ENCODE data around the gene SSTR1.

Gene SSTR1

DNA sequence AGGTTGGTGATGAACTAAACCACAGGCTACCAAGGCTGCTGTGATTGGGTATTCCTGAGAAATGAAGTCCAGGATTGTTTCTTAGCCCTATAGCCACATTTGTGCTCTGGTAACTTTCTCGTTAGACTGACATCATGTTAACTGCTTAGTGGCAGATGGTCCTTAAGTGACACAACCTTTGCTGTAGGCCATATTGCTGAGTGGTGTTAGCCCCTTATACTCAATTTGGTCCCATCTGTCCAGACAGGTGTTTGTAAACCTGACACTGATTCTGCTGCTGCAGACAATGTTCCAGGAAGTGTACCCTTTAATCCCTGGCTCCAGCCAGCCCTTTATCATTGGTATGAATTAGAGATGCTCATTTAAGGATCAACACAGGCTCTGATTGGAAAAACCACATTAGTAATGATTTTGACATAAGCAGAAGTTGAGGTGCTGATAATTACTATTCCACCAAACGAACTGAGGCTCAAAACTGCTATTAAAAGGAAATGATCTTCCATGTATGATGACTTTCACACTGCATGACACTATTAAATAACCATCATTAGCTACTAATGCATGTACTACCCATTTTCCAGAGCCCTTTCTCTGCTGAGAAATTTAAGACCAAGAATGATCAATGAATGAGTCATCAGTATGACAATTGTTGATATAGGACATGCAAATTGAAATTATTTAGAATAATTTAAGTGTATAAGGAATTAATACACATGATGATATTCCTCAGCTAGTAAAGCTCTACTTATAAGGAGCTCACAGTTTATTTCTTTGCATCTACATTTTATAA is 3.6 kb upstream of the SSTR1 start:
- no peak for DNase-seq

GRCh38 chr14:38204719-38205115 is 3.0 kb upstream of the SSTR1 start:
- DNase-seq: no peak

GRCh38 chr14:38205119-38205813 is 2.4 kb upstream of the SSTR1 start:
- DNase-seq: no peak

DNA sequence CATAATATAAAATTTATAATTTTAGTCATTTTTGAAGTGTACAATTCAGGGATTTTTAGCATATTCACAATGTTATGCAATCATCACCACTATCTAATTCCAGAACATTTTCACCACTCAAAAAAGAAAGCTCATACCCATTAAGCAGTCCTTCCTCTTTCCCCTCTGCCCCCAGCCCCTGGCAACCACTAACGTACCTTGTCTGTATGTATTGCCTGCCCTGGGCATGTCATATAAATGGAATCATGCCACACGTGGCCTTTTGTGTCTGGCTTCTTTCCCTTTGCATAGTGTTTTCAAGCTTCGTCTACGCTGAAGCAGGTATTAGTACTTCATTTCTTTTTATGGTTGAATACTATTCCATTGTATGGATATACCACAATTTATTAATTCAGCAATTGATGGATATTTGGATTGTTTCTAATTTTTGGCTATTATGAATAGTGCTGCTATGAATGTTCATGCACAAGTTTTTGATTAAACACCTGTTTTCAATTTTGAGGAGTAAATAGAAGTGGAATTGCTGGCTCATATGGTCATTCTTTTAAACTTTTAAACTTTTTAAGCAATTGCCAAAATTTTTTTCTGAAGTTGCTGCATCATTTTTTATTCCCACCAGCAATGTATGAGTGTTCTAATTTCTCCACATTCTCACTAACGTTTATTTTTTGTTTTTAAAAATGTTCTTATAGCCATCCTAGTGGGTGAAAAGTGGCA is 1.6 kb upstream of the SSTR1 start:
- DNase-seq: no peak

DNA sequence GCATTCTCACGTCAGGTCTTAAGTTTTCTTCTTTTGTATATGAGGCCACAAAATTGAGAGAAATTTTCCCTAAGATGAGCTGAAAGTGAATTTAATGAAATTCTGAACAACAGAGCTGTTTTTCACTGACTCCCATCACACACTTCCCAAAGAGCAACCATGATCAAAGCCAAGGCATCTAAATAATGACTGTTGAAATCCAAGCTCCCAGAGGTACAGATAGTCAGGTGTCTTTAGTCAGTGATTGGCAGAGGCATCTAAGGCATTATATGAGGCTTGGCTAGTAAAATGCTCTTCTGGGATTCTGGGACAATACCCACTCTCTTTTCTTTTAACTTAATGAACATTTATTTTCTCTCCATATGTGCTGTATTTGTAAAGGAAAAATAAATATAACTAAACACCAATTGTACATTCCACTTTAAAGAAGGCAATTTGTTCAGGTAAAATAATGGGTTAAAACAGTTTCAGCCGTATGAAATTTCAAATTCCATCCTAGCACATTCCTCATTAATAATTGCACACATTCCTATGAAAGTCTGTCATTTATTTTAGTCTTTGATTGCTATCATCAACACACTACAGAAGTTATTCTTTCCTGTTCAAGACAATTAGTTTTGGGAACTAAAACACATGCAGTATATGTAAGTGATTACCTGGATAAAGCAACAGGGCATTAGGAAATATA is 871 bp upstream of the SSTR1 start:
- no peak for DNase-seq

- DNase-seq: no peak
Measured at GRCh38 chr14:38207377-38207735, 348 bp upstream of the SSTR1 start.

DNA sequence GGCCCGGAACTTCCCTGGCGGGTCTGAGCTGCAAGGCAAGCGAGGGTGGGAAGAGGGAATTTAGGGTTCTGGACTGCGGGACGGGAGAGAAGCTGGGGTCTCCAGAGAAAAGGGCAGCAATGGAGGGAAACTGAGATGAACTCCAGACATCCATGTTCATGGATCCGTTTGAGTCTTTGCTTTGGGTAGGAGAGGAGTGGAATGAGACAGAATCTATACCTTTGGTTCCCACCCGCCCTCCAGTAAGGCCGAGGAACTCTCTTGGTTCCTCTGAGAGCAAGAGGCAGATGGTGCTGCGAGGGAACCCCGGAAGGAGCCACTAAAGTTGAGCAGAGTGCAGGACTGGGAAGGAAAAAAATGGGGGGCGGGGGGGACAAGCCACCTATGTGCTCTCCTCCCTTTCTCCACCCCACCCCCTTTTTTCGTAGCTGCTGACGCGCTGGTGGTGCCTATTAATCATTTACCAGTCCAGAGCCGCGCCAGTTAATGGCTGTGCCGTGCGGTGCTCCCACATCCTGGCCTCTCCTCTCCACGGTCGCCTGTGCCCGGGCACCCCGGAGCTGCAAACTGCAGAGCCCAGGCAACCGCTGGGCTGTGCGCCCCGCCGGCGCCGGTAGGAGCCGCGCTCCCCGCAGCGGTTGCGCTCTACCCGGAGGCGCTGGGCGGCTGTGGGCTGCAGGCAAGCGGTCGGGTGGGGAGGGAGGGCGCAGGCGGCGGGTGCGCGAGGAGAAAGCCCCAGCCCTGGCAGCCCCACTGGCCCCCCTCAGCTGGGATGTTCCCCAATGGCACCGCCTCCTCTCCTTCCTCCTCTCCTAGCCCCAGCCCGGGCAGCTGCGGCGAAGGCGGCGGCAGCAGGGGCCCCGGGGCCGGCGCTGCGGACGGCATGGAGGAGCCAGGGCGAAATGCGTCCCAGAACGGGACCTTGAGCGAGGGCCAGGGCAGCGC is 1.2 kb downstream of the SSTR1 start:
- DNase-seq: peak; percentile 22

GRCh38 chr14:38209572-38210557 is 2.2 kb downstream of the SSTR1 start:
- DNase-seq: no peak

- DNase-seq: no peak
Measured at GRCh38 chr14:38210587-38211216, 3.0 kb downstream of the SSTR1 start.

DNA sequence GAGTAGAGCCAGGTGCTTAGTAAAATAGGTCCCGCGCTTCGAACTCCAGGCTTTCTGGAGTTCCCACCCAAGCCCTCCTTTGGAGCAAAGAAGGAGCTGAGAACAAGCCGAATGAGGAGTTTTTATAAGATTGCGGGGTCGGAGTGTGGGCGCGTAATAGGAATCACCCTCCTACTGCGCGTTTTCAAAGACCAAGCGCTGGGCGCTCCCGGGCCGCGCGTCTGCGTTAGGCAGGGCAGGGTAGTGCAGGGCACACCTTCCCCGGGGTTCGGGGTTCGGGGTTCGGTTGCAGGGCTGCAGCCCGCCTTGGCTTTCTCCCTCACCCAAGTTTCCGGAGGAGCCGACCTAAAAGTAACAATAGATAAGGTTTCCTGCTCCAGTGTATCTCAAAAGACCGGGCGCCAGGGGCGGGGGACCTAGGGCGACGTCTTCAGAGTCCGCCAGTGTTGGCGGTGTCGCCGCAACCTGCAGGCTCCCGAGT is 3.6 kb downstream of the SSTR1 start:
- DNase-seq: no peak

- DNase-seq: no peak
Measured at GRCh38 chr14:38212111-38212510, 4.4 kb downstream of the SSTR1 start.

- no peak for DNase-seq
Measured at GRCh38 chr14:38213001-38213400, 5.3 kb downstream of the SSTR1 start.

- DNase-seq: no peak
Measured at GRCh38 chr14:38217553-38217952, 9.8 kb downstream of the SSTR1 start.

- no peak for DNase-seq
Measured at GRCh38 chr14:38221077-38221476, 13.4 kb downstream of the SSTR1 start.

DNA sequence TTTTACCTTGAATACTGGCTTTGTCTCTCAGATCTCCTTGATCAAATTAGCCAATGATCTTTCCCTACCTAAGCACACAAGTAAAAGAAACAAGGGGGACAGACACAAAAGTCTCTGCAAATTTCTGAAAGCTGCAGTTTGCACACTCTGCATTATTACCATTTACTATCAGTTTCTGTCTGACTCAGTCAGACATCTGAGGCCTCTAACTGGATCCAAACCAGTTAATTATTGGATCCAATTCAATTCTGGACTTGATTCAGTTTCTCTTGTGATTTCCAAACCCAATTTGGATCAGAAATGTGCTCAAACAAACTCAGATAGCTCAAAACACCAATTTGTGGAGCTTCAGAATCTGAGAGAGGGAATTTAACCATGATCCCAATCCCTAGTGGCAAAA is 16.6 kb downstream of the SSTR1 start:
- DNase-seq: no peak

GRCh38 chr14:38225946-38226345 is 18.2 kb downstream of the SSTR1 start:
- no peak for DNase-seq

GRCh38 chr14:38226366-38226765 is 18.7 kb downstream of the SSTR1 start:
- DNase-seq: no peak

GRCh38 chr14:38233218-38233617 is 25.5 kb downstream of the SSTR1 start:
- no peak for DNase-seq

GRCh38 chr14:38238332-38238731 is 30.6 kb downstream of the SSTR1 start:
- no peak for DNase-seq

DNA sequence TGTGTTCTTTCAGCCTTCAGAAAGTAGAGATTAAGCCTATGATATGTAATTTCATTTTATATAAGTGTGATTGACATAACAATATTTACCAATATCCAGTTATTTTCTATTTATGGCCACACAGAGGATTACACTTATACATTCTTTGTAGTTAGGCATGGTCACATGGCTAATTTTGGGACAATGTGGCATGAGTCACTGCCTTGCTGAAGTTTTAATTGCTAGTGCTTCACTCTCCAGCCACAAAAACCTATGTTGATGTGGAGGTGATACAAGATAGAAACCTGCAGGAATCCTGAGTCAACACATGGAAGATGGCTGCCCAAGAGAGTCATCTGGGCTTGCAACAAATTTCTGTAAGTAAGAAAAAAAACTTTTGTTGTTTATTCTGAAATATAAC is 31.2 kb downstream of the SSTR1 start:
- DNase-seq: no peak
